HEK293T (cell line): ENCODE data around the gene KMT2C.
"Not testable (repeated sequence)": the region's sequence is repeated elsewhere in the genome, so short reads cannot be mapped to it uniquely, and the experiment has no call there.

Experiments
- ARNT ChIP-seq: fragments of 450-650 bp; IDR thresholded peaks from 2 replicates; pipeline ENCODE4 v1.6.1; 2017; ENCODE audit warnings: mild to moderate bottlenecking
- BHLHE40 ChIP-seq: fragments of 450-650 bp; IDR thresholded peaks from 2 replicates; pipeline ENCODE4 v1.6.1; 2016; ENCODE audit warnings: mild to moderate bottlenecking, moderate library complexity, borderline replicate concordance

GRCh38 chr7:152353281-152353680 lies 82.5 kb downstream of the KMT2C start:
- TF ChIP-seq BHLHE40, ARNT: not testable (repeated sequence)
